HUES6 (cell line): ENCODE data around the gene OR56B4.
"Not testable (repeated sequence)": the region's sequence is repeated elsewhere in the genome, so short reads cannot be mapped to it uniquely, and the experiment has no call there.

Experiments
- H3K27ac ChIP-seq: 2 replicates; pipeline ENCODE4 v1.7.0; 2013; ENCODE audit warnings: low read depth, mild to moderate bottlenecking, low read length, inconsistent platforms
- H3K27me3 ChIP-seq: 2 replicates; pipeline ENCODE4 v1.6.1; 2013; ENCODE audit warnings: low read length; ENCODE audit not compliant: control insufficient read depth, insufficient read depth
- H3K36me3 ChIP-seq: 2 replicates; pipeline ENCODE4 v1.6.1; 2013; ENCODE audit warnings: low read length; ENCODE audit not compliant: control insufficient read depth, insufficient read depth
- H3K4me1 ChIP-seq: 2 replicates; pipeline ENCODE4 v1.6.1; 2013; ENCODE audit warnings: low read length; ENCODE audit not compliant: control insufficient read depth, insufficient read depth
- H3K4me3 ChIP-seq: 2 replicates; pipeline ENCODE4 v1.5.1; 2013; ENCODE audit warnings: low read depth, low read length
- H3K9ac ChIP-seq: one replicate; pipeline ENCODE4 v1.6.1; 2013; ENCODE audit warnings: mild to moderate bottlenecking, low read length
- H3K9me3 ChIP-seq: 2 replicates; pipeline ENCODE4 v1.6.1; 2013; ENCODE audit warnings: low read depth, low read length; ENCODE audit not compliant: control insufficient read depth, insufficient read depth

OR56B4 gene

DNA sequence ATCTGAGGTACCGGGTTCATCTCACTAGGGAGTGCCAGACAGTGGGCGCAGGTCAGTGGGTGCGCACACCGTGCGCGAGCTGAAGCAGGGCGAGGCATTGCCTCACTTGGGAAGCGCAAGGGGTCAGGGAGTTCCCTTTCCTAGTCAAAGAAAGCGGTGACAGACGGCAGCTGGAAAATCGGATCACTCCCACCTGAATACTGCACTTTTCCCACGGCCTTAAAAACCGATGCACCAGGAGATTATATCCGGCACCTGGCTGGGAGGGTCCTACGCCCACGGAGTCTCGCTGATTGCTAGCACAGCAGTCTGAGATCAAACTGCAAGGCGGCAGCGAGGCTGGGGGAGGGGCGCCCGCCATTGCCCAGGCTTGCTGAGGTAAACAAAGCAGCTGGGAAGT lies 36.3 kb downstream of the OR56B4 start:
- not testable (repeated sequence) for H3K27me3 ChIP-seq, H3K27ac ChIP-seq, H3K4me1 ChIP-seq, H3K9me3 ChIP-seq, H3K36me3 ChIP-seq
- peak overlapping the region; percentile 60 for H3K4me3 ChIP-seq
- peak overlapping the region; percentile 69 for H3K9ac ChIP-seq

DNA sequence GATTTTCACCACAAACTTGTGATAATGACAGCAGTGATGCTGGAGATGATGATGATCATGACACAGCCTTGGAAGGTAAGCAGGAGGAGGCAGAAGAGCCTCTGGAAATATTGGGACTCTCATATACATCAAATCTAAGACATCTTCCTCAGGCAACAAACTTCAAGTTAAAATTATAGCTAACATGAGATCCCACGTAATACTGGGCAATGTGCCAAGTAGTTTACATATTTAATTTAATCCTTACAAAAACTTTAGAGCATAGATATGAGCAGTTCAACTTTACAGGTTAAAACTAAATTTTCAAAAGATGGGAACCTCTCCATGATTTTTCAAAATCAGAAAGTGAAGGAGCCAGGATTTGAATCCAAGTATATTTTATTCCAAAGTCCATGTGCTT lies 43.6 kb downstream of the OR56B4 start:
- Histone ChIP-seq H3K4me3 (no peak overlapping the region), H3K27me3 (no peaks in the 10 kb centered on the region), H3K36me3 (no peaks in the 10 kb centered on the region), H3K9ac (no peak overlapping the region), H3K4me1 (no peaks in the 10 kb centered on the region), H3K9me3 (peaks cover 5% of the 10 kb centered on the region; the same call in 1 of the 2 replicates), H3K27ac (no peak overlapping the region)

DNA sequence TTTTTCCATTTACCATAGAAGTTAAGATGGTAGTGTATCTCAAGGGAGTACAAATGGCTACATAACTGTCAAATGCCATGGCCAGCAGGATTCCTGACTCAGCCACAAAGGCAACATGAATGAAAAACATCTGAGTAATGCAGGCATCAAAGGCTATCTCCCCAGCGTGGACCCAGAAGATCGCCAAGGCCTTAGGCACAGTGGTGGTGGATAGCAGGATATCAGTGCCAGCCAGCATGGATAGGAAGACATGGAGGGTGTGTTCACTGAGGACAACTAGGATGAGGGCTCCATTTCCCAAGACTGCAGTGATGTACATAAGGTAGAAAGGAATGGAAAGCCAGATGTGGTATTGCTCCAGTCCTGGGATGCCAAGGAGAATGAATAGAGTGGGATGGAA lies 44.6 kb downstream of the OR56B4 start:
- Histone ChIP-seq H3K27me3 (no peaks in the 10 kb centered on the region), H3K36me3 (no peaks in the 10 kb centered on the region), H3K4me1 (peaks cover 9% of the 10 kb centered on the region), H3K27ac (no peak overlapping the region), H3K9me3 (peaks cover 5% of the 10 kb centered on the region; the same call in 1 of the 2 replicates), H3K4me3 (no peak overlapping the region), H3K9ac (no peak overlapping the region)

DNA sequence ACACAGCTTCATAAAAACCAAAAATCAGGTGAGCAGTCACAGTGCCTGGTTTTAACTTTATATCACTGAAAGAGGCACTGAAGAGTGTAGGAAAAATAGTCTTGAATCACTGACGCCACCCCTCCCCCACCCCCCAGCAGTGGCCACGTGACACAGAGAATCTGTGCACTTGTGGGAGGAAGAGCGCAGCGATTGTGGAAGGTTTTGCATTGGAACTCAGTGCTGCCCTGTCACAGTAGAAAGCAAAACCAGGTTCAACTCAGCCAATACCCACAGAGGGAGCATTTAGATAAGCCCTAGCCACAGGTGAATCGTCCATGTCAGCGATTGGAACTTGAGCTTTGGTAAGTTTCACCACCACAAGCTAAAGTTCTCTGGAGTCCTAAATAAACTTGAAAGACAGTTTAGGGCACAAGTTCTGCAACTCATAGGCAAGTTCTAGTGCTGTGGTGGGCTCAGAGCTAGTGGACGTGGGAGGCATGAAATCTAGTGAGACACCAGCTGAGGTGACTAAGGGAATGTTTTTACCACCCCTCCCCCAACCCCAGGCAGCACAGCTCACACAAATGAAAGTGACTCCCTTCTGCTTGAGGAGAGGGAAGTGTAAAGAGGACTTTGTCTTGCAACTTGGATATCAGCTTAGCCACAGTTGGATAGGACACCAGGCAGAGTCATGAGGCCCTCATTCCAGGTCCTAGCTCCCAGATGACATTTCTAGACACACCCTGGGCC lies 49.3 kb downstream of the OR56B4 start:
- no peak overlapping the region for H3K4me3 ChIP-seq
- H3K9me3 ChIP-seq: no peaks in the 10 kb centered on the region
- H3K4me1 ChIP-seq: peaks cover 15% of the 10 kb centered on the region
- H3K27ac ChIP-seq: no peak overlapping the region
- H3K36me3 ChIP-seq: no peaks in the 10 kb centered on the region
- H3K27me3 ChIP-seq: peaks cover 3% of the 10 kb centered on the region; the same call in 1 of the 2 replicates
- H3K9ac ChIP-seq: no peak overlapping the region
